ENCODE results near the gene RAC3.

RAC3 gene

GRCh38 chr17:81999976-82000802 is 31.3 kb upstream of the RAC3 start:
- no peak for DNase-seq

GRCh38 chr17:82000803-82001570 is 30.5 kb upstream of the RAC3 start:
- DNase-seq = no peak

GRCh38 chr17:82001571-82002056 is 29.9 kb upstream of the RAC3 start:
- DNase-seq = no peak

- DNase-seq = no peak
These were observed 27.8 kb upstream of the RAC3 start for GRCh38 chr17:82003411-82004381.

- no peak for DNase-seq
These were observed 26.7 kb upstream of the RAC3 start for GRCh38 chr17:82004517-82005455.

- no peak for DNase-seq
These were observed 25.7 kb upstream of the RAC3 start for GRCh38 chr17:82005701-82006348.

- no peak for DNase-seq
These were observed 24.8 kb upstream of the RAC3 start for GRCh38 chr17:82006468-82007227.

- DNase-seq = no peak
These were observed 24.3 kb upstream of the RAC3 start for GRCh38 chr17:82007228-82007494.

GRCh38 chr17:82007495-82008257 is 23.8 kb upstream of the RAC3 start:
- DNase-seq = no peak

- no peak for DNase-seq
These were observed 23.1 kb upstream of the RAC3 start for GRCh38 chr17:82008258-82008940.

GRCh38 chr17:82008941-82009405 is 22.5 kb upstream of the RAC3 start:
- no peak for DNase-seq

GRCh38 chr17:82009413-82009812 is 22.1 kb upstream of the RAC3 start:
- no peak for DNase-seq

GRCh38 chr17:82010575-82011525 is 20.6 kb upstream of the RAC3 start:
- no peak for DNase-seq

- no peak for DNase-seq
These were observed 19.8 kb upstream of the RAC3 start for GRCh38 chr17:82011617-82012187.

- DNase-seq = no peak
These were observed 19.2 kb upstream of the RAC3 start for GRCh38 chr17:82012261-82012639.

GRCh38 chr17:82012640-82013295 is 18.7 kb upstream of the RAC3 start:
- DNase-seq = no peak

- no peak for DNase-seq
These were observed 18.1 kb upstream of the RAC3 start for GRCh38 chr17:82013341-82013740.
